ENCODE data around the gene IQCE.

IQCE gene

GRCh38 chr7:2568521-2569223 lies 9.9 kb downstream of the IQCE start:
- CTCF ChIA-PET, result interaction anchor here (1.3 to 1.5 kb wide), 3 partner anchors 9 to 142 kb away, joined by 3 to 4 read pairs (median 3); partner anchors contain the start of gene IQCE
- no peak for DNase-seq (ENCODE audit: extremely low spot score)
- TF ChIP-seq CTCF (IDR thresholded peaks at IDR 0.05; ENCODE audit: control extremely low read depth, extremely low read depth, low read depth, missing control alignments), result no peak
- POLR2A ChIA-PET, result no interaction called here

- CTCF ChIA-PET, result no interaction called here
- no peak for DNase-seq (ENCODE audit: extremely low spot score)
- no peak for TF ChIP-seq CTCF (IDR thresholded peaks at IDR 0.05; ENCODE audit: control extremely low read depth, extremely low read depth, low read depth, missing control alignments)
- POLR2A ChIA-PET, result no interaction called here
Observed at GRCh38 chr7:2569421-2569820, 10.6 kb downstream of the IQCE start.

GRCh38 chr7:2570021-2570420 lies 11.2 kb downstream of the IQCE start:
- CTCF ChIA-PET, result no interaction called here
- POLR2A ChIA-PET, result no interaction called here
- TF ChIP-seq CTCF (IDR thresholded peaks at IDR 0.05; ENCODE audit: control extremely low read depth, extremely low read depth, low read depth, missing control alignments), result no peak
- DNase-seq (ENCODE audit: extremely low spot score), result no peak

GRCh38 chr7:2571409-2571808 lies 12.6 kb downstream of the IQCE start:
- no peak for DNase-seq (ENCODE audit: extremely low spot score)
- TF ChIP-seq CTCF (IDR thresholded peaks at IDR 0.05; ENCODE audit: control extremely low read depth, extremely low read depth, low read depth, missing control alignments), result no peak
- ChIA-PET CTCF (interaction anchor here (1.2 kb wide), 1 partner anchor 13 kb away, joined by 4 read pairs; no protein-coding TSS in a partner anchor), POLR2A (no interaction called here)

- no peak for DNase-seq (ENCODE audit: extremely low spot score)
- ChIA-PET CTCF (interaction anchor here (1.2 kb wide), 1 partner anchor 12 kb away, joined by 4 read pairs; no protein-coding TSS in a partner anchor), POLR2A (no interaction called here)
- TF ChIP-seq CTCF (IDR thresholded peaks at IDR 0.05; ENCODE audit: control extremely low read depth, extremely low read depth, low read depth, missing control alignments), result no peak
Observed at GRCh38 chr7:2572101-2572842, 13.5 kb downstream of the IQCE start.

GRCh38 chr7:2573761-2574160 lies 15.0 kb downstream of the IQCE start:
- no peak for TF ChIP-seq CTCF (IDR thresholded peaks at IDR 0.05; ENCODE audit: control extremely low read depth, extremely low read depth, low read depth, missing control alignments)
- ChIA-PET POLR2A (no interaction called here), CTCF (interaction anchor here (0.9 to 1.4 kb wide), 5 partner anchors 11 to 105 kb away, joined by 3 to 4 read pairs (median 3); no protein-coding TSS in a partner anchor)
- no peak for DNase-seq (ENCODE audit: extremely low spot score)
